Gastrocnemius medialis (tissue), 4 donors: Measurements from ENCODE around the gene KLHL29.

Source experiments
- CTCF ChIP-seq, 5 experiments: fragments of 450-650 bp in 3 of 5; fragments of 200-600 bp in 2 of 5; sonication (generic) in 2 of 5; IDR thresholded peaks in 4 of 5; conservative IDR thresholded peaks in 1 of 5; 1 replicate in 4 of 5; 2 replicates in 1 of 5; pipeline ENCODE4 v1.5.1; 2016 to 2019; ENCODE audit warnings: antibody characterized with exemption in 5 of 5, mild to moderate bottlenecking in 3 of 5, moderate library complexity in 3 of 5
- POLR2A ChIP-seq, 2 donors: fragments of 450-650 bp; IDR thresholded peaks; one replicate each; pipeline ENCODE4 v1.6.1; 2017; ENCODE audit warnings: antibody characterized with exemption in 2 of 2, mild to moderate bottlenecking in 2 of 2, moderate library complexity in 2 of 2

GRCh38 chr2:23419171-23420090 is 34.5 kb downstream of the KLHL29 start:
- TF ChIP-seq POLR2A (IDR thresholded peaks at IDR 0.05) (no peak), CTCF (IDR thresholded peaks at IDR 0.05 in 4 of 5, conservative IDR thresholded peaks at IDR 0.05 in 1 of 5) (no peak)
